ENCODE measurements around the gene FAM20C. TPM values are rescaled to one million over a fixed set of nuclear protein-coding genes. Genes with fewer than 3 reads are reported as not detected.

FAM20C gene
- total and polyA plus RNA-seq, 10 of the 15 experiments (the other 5 are each of a cell fraction or from before 2014, with no cell fraction given), result 0.44 TPM; not detected in 9

GRCh38 chr7:305410-306151 is 113.2 kb downstream of the FAM20C start:
- H3K9ac ChIP-seq (ENCODE audit: control insufficient read depth, insufficient read depth, low read length), result no peak overlapping the region
- WGBS (ENCODE audit: insufficient coverage, insufficient replicate concordance, low lambda C conversion rate, missing lambda C conversion rate), result 68% methylated on average over 35 of the region's 35 CpGs
- no peak for TF ChIP-seq CHD1 (IDR thresholded peaks at IDR 0.05; ENCODE audit: low read depth, low read length)
- no peak for TF ChIP-seq ZNF687 (IDR thresholded peaks at IDR 0.05)
- TF ChIP-seq SMC3 (IDR thresholded peaks at IDR 0.05; ENCODE audit: borderline replicate concordance, low read length), result no peak
- TF ChIP-seq BCL3 (IDR thresholded peaks at IDR 0.05; ENCODE audit: borderline replicate concordance, insufficient read depth, low read depth, low read length, poor library complexity, severe bottlenecking), result no peak
- TF ChIP-seq TAF1 (IDR thresholded peaks at IDR 0.05; ENCODE audit: borderline replicate concordance, low read depth, low read length), result no peak
- TF ChIP-seq HDGF (IDR thresholded peaks at IDR 0.05), result no peak
- TF ChIP-seq RCOR1 (conservative IDR thresholded peaks at IDR 0.05; ENCODE audit: low read depth, low read length), result no peak
- TF ChIP-seq MEF2A (IDR thresholded peaks at IDR 0.05; ENCODE audit: insufficient read depth, low read depth, low read length), result no peak
- no peak for TF ChIP-seq CHD4 (IDR thresholded peaks at IDR 0.05)
- no peak for TF ChIP-seq ZNF217 (IDR thresholded peaks at IDR 0.05)
- no peak for TF ChIP-seq SUPT20H (IDR thresholded peaks at IDR 0.05; ENCODE audit: borderline replicate concordance, control insufficient read depth, low read depth, low read length)
- no peak for TF ChIP-seq SPI1 (IDR thresholded peaks at IDR 0.05; ENCODE audit: borderline replicate concordance, insufficient read depth, low read depth, low read length)
- no peak for TF ChIP-seq GABPA (IDR thresholded peaks at IDR 0.05; ENCODE audit: low read depth)
- TF ChIP-seq RELA (IDR thresholded peaks at IDR 0.05; ENCODE audit: borderline replicate concordance, partially characterized antibody), result no peak
- H3K9me3 ChIP-seq (replicated peaks; ENCODE audit: control insufficient read depth, insufficient read depth, low read length), result no peaks in the 10 kb centered on the region; the same call in 2 of the 3 replicates
- FAIRE-seq (no peak), DNase-seq (ENCODE audit: low read depth, low spot score) (no peak), ATAC-seq (no peak)
- no peak overlapping the region for H3K4me3 ChIP-seq
- no peaks in the 10 kb centered on the region for H3K27me3 ChIP-seq (replicated peaks in 1 of 2; ENCODE audit: control insufficient read depth in 2 of 2, insufficient read depth in 2 of 2, low read length in 1 of 2)
- H3K27ac ChIP-seq (ENCODE audit: control insufficient read depth, insufficient read depth), result no peak overlapping the region
- H3K4me1 ChIP-seq (ENCODE audit: control insufficient read depth, insufficient read depth, low read length), result no peaks in the 10 kb centered on the region
- H3K36me3 ChIP-seq (ENCODE audit: control insufficient read depth in 2 of 2, insufficient read depth in 2 of 2, low read length in 1 of 2), result no peaks in the 10 kb centered on the region
- ChIA-PET RAD21 (ENCODE audit: unreplicated experiment) (no interaction called here), SMC1A (ENCODE audit: uncharacterized antibody, unreplicated experiment) (no interaction called here), POLR2A (no interaction called here), CTCF (no interaction called here)
- BruUV-seq (replicated peaks), result no TSS peak
- intact Hi-C loops (cut with micrococcal nuclease; ENCODE audit: unreplicated experiment), result no loop called here
- H3K4me2 ChIP-seq (ENCODE audit: control insufficient read depth, insufficient read depth), result no peak overlapping the region
- H2AFZ ChIP-seq (ENCODE audit: control insufficient read depth, low read depth, low read length), result no peak overlapping the region
- in situ Hi-C loops (cut with MboI), result no loop called here
- H3K79me2 ChIP-seq (ENCODE audit: control insufficient read depth, insufficient read depth, low read length), result no peaks in the 10 kb centered on the region
- H4K20me1 ChIP-seq (ENCODE audit: control insufficient read depth, insufficient read depth), result no peaks in the 10 kb centered on the region
